KG1 (cell line): Measurements from ENCODE around the gene BICD1.

ENCODE experiments used
- DNase-seq: peaks from one replicate; lab custom pipeline; 2025; lab: John Stamatoyannopoulos, UW

Gene BICD1

GRCh38 chr12:32402946-32403345 is 296.3 kb downstream of the BICD1 start:
- DNase-seq = no peak

DNA sequence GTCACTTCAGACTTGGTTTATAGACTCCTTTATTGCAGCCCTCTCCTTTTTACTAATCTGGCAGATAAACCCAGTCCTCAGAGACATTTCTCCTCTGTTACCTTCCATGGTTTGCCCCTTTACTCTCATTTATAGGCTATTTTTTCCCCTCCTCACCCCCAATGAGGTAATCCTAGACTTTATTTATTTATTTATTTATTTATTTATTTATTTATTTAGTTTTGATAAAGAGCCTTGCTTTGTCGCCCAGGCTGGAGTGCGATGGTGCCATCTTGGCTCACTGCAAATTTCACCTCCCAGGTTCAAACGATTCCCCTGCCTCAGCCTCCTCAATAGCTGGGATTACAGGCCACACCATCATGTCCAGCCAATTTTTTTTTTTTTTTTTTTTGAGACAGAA is 301.1 kb downstream of the BICD1 start:
- DNase-seq = no peak

- no peak for DNase-seq
Observed at GRCh38 chr12:32413412-32413811, 306.8 kb downstream of the BICD1 start.

DNA sequence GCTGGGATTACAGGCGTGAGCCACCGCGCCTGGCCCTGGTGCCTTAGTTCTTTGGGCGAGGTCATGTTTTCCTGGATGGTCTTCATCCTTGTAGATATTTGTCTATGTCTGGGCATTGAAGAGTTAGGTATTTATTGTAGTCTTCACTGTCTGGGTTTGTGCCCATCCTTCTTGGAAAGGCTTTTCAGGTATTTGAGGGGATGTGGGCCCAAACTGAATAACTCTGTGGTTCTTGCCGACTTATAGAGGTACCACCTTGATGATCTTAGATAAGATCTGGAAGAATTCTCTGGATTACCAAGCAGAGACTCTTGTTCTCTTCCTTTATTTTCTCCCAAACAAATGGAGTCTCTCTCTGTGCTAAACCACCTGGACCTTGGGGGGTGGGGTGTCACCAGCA is 311.6 kb downstream of the BICD1 start:
- no peak for DNase-seq

GRCh38 chr12:32418903-32419519 is 312.4 kb downstream of the BICD1 start:
- no peak for DNase-seq

GRCh38 chr12:32419520-32419960 is 312.9 kb downstream of the BICD1 start:
- DNase-seq = no peak

DNA sequence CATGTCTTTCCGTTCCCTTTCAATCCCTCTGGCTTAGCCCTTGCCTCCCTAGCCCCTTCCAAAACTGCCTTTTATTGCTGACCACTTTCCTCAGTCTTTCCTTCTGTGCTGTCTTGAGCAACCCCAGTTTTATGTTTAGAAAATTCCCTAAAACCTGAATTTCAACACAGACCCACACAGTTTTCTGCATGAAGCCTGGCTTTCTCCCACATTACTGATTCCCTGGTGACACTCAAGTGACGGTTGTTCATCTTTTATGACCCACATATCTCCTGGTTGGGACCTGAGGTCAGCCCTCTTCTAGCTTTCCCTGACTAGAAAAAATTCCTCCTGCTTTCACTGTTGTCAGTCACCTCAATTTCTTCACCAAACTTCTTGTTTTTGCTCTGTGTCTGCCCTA is 313.7 kb downstream of the BICD1 start:
- no peak for DNase-seq

DNA sequence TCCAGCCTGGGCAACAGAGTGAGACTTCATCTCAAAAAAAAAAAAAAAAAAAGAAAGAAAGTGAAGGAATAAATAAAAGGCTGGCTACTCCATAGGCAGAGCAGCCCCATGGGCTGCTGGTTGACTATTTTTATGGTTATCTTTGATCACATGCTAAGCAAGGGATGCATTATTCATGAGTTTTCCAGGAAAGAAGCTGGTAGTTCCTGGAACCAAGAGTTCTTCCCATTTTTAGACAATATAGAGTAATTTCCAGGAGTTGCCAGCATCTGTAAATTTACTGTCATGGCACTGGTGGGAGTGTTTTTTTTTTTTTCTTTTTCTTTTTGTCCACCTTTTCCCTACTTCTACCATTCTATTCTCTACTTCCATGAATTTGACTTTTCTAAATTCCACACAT is 316.9 kb downstream of the BICD1 start:
- DNase-seq = no peak

DNA sequence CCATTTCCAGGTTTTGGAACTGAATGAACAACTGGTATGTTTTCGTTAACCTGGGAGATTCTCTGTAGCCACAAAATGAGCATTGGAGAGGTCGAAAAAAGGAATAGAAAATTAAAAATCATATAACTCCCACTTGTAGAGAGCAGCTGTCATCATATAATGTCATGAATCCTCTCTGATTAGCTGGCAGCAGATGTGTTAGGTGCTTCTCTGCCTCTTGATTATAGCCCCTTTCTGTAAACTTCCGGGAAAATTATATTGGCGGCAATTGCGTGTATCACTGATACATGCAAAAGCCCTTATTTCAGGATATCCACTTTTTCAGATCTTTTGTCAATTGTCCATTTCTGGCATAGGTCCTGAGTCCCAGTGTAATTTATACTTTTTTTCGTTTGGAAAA is 324.4 kb downstream of the BICD1 start:
- no peak for DNase-seq
